Measurements from ENCODE around the gene QSOX2. TPM values are rescaled to one million over a fixed set of nuclear protein-coding genes. Genes with fewer than 3 reads are reported as not detected.

The QSOX2 gene
- total RNA-seq, 1 donor from 2014 or later: 24.1 TPM

DNA sequence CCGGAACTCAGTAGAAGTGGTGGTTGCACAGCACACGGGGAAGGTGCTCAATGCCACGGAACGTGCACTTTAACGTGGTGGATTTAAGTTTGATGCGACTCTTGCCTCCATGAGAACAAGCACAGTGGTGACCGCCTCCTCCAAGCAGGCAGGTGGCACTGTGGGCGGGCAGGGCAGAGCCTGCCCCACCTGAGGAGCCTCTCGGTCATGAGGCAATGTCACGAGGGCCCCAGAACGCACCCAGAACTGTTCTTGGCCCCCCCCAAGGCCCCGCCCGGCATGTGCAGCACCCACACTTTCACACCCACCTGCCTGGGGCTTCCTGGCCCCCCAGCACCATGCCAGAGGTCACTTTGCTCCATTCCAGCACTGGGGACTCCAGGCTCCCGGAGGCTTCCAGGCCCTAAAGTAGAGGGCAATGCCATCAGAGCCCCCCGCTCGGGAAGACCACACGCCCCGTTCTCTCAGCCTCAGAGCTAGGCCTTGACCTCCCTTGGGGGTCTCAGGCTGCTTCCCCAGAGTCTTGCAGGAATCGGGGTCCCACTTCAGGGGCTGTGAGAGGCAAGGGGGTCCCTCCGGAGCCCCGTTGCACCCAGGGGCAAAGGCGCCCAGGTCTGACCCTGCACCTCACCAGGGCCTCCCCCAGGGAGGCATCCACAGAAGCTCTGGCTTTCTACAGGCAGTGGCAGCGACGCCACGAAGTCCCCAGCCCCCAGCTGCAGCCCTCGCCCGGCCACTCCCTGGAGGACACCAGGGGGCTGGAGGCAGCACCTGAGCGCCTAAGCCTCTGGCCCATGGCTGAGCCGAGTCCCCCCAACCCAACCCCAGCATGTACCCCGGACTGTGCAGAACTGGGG lies 44.3 kb upstream of the QSOX2 start:
- Mint-ChIP-seq H3K4me1 (ENCODE audit: low read depth) (peaks cover 1% of the 10 kb centered on the region), H3K27ac (no peak overlapping the region), H3K36me3 (ENCODE audit: insufficient read depth) (no peaks in the 10 kb centered on the region), H3K9me3 (ENCODE audit: low read depth) (no peaks in the 10 kb centered on the region), H3K27me3 (peaks cover 9% of the 10 kb centered on the region), H3K4me3 (ENCODE audit: low read depth) (no peak overlapping the region)
- no peak for TF ChIP-seq CTCF (IDR thresholded peaks at IDR 0.05; ENCODE audit: unreplicated experiment)
- DNase-seq (ENCODE audit: low spot score, unreplicated experiment): no peak

DNA sequence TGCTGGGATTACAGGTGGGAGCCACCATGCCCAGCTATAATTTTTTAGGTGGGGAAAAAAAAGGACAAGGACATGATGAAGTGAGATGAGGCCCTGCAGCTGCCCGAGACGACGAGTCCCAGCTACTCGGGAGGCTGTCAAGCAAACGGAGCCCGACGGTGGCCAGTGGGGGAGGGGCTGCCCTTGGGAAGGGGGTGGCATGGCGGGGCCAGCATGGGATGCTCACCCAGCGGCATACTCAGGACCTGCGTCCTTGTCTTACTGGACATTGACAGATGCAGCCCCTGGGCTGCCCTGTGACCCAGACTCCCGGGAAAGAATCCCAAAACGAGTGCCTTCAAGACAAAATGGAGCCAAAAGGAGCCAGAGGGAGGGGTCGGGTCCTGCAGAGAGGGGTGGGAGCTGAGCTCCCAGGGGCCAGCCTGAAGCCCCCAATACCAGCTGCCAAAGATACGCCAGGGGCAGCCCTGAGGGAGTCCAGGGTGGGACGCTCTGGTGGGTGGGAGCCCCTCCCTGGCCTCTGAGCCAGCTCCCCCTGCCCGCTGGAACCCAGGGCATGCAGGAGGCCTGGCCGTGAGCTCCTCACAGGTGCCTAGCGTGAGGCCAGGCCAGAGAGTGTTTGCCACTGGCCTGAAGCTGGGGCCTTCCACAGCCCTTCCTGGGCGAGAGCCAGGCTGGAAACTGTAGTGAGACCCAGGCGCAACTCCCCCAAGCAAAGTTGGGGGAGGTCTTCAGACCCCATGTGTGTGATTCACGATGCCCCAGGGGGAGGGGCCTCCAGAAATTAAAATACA lies 42.5 kb upstream of the QSOX2 start:
- no peak for DNase-seq (ENCODE audit: low spot score, unreplicated experiment)
- no peaks in the 10 kb centered on the region for H3K36me3 Mint-ChIP-seq (ENCODE audit: insufficient read depth)
- no peak for TF ChIP-seq CTCF (IDR thresholded peaks at IDR 0.05; ENCODE audit: unreplicated experiment)
- H3K4me1 Mint-ChIP-seq (ENCODE audit: low read depth): peaks cover 2% of the 10 kb centered on the region
- peaks cover 9% of the 10 kb centered on the region for H3K27me3 Mint-ChIP-seq
- H3K4me3 Mint-ChIP-seq (ENCODE audit: low read depth): no peak overlapping the region
- no peak overlapping the region for H3K27ac Mint-ChIP-seq
- H3K9me3 Mint-ChIP-seq (ENCODE audit: low read depth): no peaks in the 10 kb centered on the region

DNA sequence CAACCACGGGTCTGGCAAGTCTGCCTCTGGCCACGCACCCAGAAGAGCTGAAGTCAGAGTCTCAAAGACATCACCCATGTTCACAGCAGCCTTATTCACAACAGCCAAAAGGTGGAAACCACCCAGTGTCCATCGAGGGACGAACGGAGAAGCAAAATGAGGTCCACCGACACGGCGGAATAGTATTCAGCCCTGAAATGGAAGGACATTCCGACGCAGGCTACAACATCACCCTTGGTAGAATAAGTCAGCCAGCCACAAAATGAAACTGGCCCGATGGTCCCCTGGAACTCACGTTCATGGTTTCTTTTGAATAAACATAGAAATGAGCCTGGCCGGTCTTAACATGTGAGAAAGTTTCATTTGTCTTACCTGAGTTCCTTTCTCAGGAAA lies 41.4 kb upstream of the QSOX2 start:
- no peak overlapping the region for H3K4me3 Mint-ChIP-seq (ENCODE audit: low read depth)
- H3K9me3 Mint-ChIP-seq (ENCODE audit: low read depth): no peaks in the 10 kb centered on the region
- H3K4me1 Mint-ChIP-seq (ENCODE audit: low read depth): peaks cover 2% of the 10 kb centered on the region
- peaks cover 9% of the 10 kb centered on the region for H3K27me3 Mint-ChIP-seq
- no peak overlapping the region for H3K27ac Mint-ChIP-seq
- H3K36me3 Mint-ChIP-seq (ENCODE audit: insufficient read depth): no peaks in the 10 kb centered on the region
- DNase-seq (ENCODE audit: low spot score, unreplicated experiment): no peak
- TF ChIP-seq CTCF (IDR thresholded peaks at IDR 0.05; ENCODE audit: unreplicated experiment): no peak

- H3K27me3 Mint-ChIP-seq: peaks cover 9% of the 10 kb centered on the region
- no peak overlapping the region for H3K4me3 Mint-ChIP-seq (ENCODE audit: low read depth)
- H3K27ac Mint-ChIP-seq: no peak overlapping the region
- TF ChIP-seq CTCF (IDR thresholded peaks at IDR 0.05; ENCODE audit: unreplicated experiment): no peak
- no peaks in the 10 kb centered on the region for H3K36me3 Mint-ChIP-seq (ENCODE audit: insufficient read depth)
- no peak for DNase-seq (ENCODE audit: low spot score, unreplicated experiment)
- no peaks in the 10 kb centered on the region for H3K9me3 Mint-ChIP-seq (ENCODE audit: low read depth)
- peaks cover 2% of the 10 kb centered on the region for H3K4me1 Mint-ChIP-seq (ENCODE audit: low read depth)
Observed at GRCh38 chr9:136286359-136286986, 40.9 kb upstream of the QSOX2 start.

Measured in progenitor cell of endocrine pancreas (in vitro differentiated cells).